Stomach (tissue), 4 donors: ENCODE data around the gene TBC1D10A.

Source experiments
- CTCF ChIP-seq, 7 experiments: fragments of 450-650 bp in 4 of 7; fragments of 200-600 bp in 3 of 7; sonication (generic) in 3 of 7; IDR thresholded peaks; one replicate each; pipeline ENCODE4 v1.5.1; 2016 to 2019; ENCODE audit warnings: antibody characterized with exemption in 7 of 7, control low read depth in 2 of 7, mild to moderate bottlenecking in 1 of 7
- EP300 ChIP-seq: sonication (generic); formaldehyde crosslinking; IDR thresholded peaks from one replicate; pipeline ENCODE4 v1.6.1; 2017; ENCODE audit warnings: antibody characterized with exemption
- POLR2A ChIP-seq, 4 donors: fragments of 450-650 bp; IDR thresholded peaks; one replicate each; pipeline ENCODE4 v1.6.1; 2016; ENCODE audit warnings: antibody characterized with exemption in 4 of 4, control low read depth in 2 of 4, mild to moderate bottlenecking in 1 of 4, moderate library complexity in 1 of 4
- POLR2AphosphoS5 ChIP-seq, 3 donors: sonication (generic); formaldehyde crosslinking; IDR thresholded peaks; one replicate each; pipeline ENCODE4 v1.6.1; 2016; ENCODE audit warnings: antibody characterized with exemption in 3 of 3

GRCh38 chr22:30287648-30288418 lies 38.9 kb downstream of the TBC1D10A start:
- TF ChIP-seq CTCF (IDR thresholded peaks at IDR 0.05) (peak in 5 of 7 experiments; percentile 68 to 93 (median 87)), POLR2AphosphoS5 (IDR thresholded peaks at IDR 0.05) (peak; percentile 21 to 75 (median 33)), POLR2A (IDR thresholded peaks at IDR 0.05) (no peak), EP300 (no peak)
